Stimulated activated CD8-positive, alpha-beta memory T cell treated with anti-CD3 and anti-CD28 coated beads, Interleukin-15, amount 100 ng/mL, for 1 hour (primary cell): ENCODE measurements around the gene SLC16A3.
"Not testable (repeated sequence)": the region's sequence is repeated elsewhere in the genome, so short reads cannot be mapped to it uniquely, and the experiment has no call there.

Source experiments
- DNase-seq: peaks from one replicate; pipeline ENCODE4 v3.0.0-alpha.2; 2020; ENCODE audit warnings: low read depth

Gene SLC16A3

GRCh38 chr17:82247182-82247823, 18.5 kb downstream of the SLC16A3 start:
- no peak for DNase-seq

DNA sequence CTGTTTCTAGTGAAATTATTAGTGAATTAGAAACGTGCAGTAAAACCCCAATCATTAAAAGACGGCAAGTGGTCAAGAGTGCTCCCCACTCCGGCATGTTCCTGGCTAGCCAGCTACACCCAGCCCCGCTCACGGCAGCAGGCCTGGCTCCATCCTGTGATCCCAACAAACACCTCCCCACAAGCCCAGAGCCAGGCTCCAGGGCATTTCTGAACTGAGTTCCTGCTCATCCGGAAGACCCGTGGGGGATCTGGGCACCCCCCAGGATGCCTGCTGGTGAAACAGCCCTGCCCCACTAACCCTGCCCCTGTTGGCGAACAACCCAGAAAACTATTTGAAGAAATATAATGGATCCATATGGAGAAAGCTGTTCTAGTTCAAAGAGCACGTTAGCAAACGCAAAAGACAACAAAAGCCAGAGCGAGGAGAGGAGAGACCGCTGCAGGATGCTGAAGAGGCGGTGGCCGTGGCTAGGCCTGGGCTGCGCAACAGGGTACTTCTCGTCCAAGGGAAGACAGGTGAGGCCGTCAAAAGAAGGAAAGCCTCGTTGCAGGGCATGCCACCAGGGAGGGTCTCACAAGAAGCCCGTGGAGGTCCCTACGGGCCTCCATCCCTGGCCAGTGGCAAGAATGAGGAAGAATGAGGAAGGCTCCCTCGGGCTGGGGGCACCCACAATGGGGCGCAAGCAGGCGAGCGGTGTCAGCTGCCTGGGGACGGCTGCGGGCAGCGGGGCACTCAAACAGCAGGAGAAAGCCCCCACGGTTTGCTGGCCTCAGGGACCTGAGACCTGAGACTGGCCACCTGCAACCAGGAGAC, 19.2 kb downstream of the SLC16A3 start:
- no peak for DNase-seq

DNA sequence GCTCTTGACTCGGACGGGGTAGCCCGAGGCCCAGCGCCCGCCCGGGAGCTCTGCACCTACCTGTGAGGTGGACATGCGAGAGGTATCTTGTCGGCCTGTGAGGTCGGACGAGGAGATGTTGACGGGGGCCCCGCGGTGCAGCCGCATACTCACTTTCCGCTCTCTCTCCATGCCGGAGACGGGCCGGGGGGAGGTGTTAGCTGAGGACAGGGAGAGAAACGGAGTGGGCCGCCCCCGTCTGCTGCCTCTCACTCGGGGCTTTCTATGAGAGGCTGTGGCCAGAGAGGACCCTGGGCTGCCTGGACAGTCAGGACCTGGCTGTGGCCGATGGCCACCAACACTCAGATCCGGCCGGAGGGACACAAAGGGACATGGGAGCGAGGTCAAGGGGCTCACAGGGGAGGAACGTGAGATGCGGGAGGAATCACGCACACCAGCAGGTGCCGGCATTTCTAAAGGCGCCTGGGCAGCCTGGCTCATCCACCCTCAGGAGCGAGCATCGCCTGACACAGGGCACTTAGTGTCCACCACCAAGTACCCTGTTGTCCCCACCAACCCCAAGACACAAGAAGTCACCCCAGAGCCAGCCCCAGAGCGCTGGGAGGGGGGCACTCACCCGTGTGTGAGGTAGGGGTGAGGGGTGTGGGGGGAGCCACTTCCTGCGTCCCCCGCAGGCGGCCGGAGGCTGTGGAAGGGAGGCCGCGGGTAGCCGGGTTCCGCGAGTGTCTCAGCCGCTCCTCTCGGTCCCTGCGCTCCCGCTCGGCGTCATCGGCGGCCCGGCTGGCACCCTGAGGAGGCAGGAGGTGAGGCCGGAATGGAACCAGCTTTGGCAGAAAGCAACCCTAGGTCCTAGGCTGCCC, 20.2 kb downstream of the SLC16A3 start:
- no peak for DNase-seq

DNA sequence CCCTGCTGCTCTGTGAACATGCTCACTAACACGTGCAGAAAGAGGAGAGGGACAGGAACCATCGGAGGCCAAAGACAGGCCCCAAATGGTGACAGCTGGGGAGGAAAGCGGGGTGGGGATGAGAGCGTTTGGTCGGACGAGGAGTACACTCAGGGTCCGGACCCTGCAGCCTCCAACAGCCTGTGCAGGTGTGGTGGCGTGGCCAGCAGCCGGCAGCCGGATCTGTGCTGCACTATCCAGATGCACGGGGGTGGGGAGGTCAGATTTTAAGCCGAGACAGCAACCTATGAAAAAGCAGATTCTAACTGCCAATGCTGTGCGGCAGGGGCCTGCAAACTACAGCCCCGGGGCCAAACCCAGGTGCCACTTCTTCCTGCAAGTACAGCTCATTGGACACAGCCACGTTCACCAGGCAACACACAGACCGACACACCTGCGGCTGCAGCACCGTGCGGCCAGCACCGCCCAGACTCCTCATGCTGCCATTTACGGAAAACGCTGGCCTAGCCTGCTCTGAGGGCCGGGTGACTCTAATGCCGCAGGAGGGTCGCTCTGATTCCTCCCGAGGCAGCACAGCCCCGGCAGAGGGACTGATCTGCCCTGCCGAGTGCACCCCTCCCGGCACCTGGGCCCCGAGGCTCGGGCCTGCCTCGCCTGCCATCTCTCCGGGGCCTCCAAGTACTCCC, 21.2 kb downstream of the SLC16A3 start:
- no peak for DNase-seq

GRCh38 chr17:82250868-82251500, 22.1 kb downstream of the SLC16A3 start:
- DNase-seq = no peak

DNA sequence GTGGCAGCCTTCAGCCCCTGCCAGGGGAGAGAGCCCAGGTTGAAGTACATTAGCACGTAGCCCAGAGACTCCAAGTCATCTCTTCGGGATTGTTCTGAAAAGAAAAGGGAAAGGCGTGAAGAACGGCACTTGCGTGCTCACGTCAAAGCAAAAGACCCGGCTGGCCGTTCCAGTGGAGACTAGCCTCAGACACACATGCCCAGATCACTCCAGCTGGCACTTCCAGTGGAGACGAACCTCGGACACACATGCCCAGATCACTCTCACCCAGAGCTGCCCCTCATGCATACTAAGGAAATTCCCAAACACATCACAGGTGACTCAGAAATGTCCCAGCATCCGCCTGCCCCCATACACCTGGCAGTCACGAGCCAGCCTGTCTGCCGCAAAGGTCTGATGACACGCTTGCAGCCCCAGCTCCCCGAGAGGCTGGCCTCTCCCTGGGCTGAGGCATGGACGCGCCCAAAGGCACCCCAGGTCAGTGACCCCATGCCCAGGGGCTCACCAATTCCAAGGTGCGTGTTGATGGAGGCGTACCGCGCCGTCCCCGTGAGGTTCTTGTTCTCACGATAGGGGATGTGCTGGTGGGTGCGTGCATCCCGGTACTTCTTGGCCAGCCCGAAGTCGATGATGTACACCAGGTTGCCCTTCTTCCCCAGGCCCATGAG, 23.8 kb downstream of the SLC16A3 start:
- no peak for DNase-seq

DNA sequence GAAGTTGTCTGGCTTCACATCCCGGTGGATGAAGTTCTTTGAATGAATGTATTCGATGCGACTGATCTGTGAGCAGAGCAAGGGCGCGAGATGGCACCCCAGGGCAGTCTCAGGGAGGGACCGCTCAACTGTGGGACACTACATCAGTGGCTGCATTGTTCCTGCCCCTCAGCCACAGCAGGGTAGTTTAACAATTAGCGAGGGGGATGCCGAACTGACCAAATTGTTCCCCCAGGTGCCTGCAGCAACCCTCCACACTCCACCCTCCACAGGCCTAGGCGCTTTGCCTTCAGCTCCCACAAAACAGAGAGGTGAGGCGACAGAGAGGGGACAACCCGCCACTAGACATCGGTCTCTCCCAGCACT, 24.3 kb downstream of the SLC16A3 start:
- no peak for DNase-seq

DNA sequence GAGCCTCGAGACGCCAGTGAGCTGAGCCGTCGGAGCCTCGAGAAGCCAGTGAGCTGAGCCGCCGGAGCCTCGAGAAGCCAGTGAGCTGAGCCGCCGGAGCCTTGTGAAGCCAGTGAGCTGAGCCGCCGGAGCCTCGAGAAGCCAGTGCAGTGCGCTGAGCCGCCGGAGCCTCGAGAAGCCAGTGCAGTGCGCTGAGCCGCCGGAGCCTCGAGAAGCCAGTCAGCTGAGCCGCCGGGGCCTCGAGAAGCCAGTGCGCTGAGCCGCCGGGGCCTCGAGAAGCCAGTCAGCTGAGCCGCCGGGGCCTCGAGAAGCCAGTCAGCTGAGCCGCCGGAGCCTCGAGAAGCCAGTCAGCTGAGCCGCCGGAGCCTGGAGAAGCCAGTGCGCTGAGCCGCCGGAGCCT, 25.3 kb downstream of the SLC16A3 start:
- DNase-seq = not testable (repeated sequence)

GRCh38 chr17:82254746-82255145, 25.9 kb downstream of the SLC16A3 start:
- DNase-seq = not testable (repeated sequence)

DNA sequence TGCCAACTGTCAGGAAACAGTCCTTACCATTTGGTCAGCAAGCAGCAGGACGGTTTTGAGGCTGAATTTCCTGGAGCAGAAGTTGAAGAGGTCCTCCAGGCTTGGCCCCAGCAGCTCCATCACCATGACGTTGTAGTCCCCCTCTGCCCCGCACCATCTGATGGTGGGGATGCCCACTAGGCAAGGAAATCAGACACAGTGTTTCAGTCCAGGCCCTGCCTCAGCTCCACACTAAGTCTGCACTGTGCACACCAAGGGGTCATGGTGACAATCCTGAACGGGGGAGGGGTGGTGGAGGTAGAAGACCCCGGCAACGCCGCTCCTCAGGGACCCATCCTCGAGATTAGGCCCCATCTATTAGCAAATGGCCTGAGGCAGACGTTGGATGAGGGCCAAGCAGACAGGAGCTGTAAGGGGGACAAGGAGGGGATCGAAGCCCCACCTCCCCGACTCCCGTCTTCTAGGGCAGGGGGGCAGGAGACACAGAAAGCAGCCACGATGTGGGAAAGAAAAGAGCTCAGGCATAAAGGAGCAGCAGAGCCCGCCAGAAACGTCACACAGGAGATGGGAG, 26.6 kb downstream of the SLC16A3 start:
- DNase-seq = no peak

GRCh38 chr17:82256242-82256885, 27.5 kb downstream of the SLC16A3 start:
- DNase-seq = no peak

- DNase-seq = peak; percentile 33
Measured at GRCh38 chr17:82257473-82257872, 28.6 kb downstream of the SLC16A3 start.

- DNase-seq = no peak
Measured at GRCh38 chr17:82258555-82258954, 29.7 kb downstream of the SLC16A3 start.

- DNase-seq = not testable (repeated sequence)
Measured at GRCh38 chr17:82259972-82260961, 31.4 kb downstream of the SLC16A3 start.

GRCh38 chr17:82262344-82262743, 33.5 kb downstream of the SLC16A3 start:
- DNase-seq = no peak

GRCh38 chr17:82263641-82264040, 34.8 kb downstream of the SLC16A3 start:
- no peak for DNase-seq

- no peak for DNase-seq
Measured at GRCh38 chr17:82266142-82266541, 37.3 kb downstream of the SLC16A3 start.

GRCh38 chr17:82267575-82268379, 38.9 kb downstream of the SLC16A3 start:
- DNase-seq = peak; percentile 16
